Stomach smooth muscle (tissue), 2 donors: ENCODE data around the gene OR52E5.

Experiments
- H3K27ac ChIP-seq: one replicate; pipeline ENCODE4 v1.7.0; 2013; ENCODE audit warnings: mild to moderate bottlenecking, low read length, inconsistent platforms
- H3K27me3 ChIP-seq, 2 donors: one replicate each; pipeline ENCODE4 v1.7.0; 2013; ENCODE audit warnings: low read length in 2 of 2; ENCODE audit not compliant: insufficient read depth in 2 of 2, control insufficient read depth in 1 of 2
- H3K36me3 ChIP-seq, 2 donors: one replicate each; pipeline ENCODE4 v1.7.0; 2013; ENCODE audit warnings: low read length in 2 of 2; ENCODE audit not compliant: control insufficient read depth in 2 of 2, insufficient read depth in 2 of 2
- H3K4me1 ChIP-seq: one replicate; pipeline ENCODE4 v1.7.0; 2013; ENCODE audit warnings: low read length; ENCODE audit not compliant: control insufficient read depth, insufficient read depth
- H3K4me3 ChIP-seq, 2 donors: one replicate each; pipeline ENCODE4 v1.7.0; 2013; ENCODE audit warnings: low read length in 2 of 2
- H3K9ac ChIP-seq, 2 donors: one replicate each; pipeline ENCODE4 v1.7.0; 2013; ENCODE audit warnings: low read length in 2 of 2, mild to moderate bottlenecking in 1 of 2
- H3K9me3 ChIP-seq, 2 donors: one replicate each; pipeline ENCODE4 v1.7.0; 2013; ENCODE audit warnings: low read length in 2 of 2; ENCODE audit not compliant: control insufficient read depth in 2 of 2
- donor health status: healthy.
- donor health status: Pancreatic carcinoma.

Gene OR52E5

DNA sequence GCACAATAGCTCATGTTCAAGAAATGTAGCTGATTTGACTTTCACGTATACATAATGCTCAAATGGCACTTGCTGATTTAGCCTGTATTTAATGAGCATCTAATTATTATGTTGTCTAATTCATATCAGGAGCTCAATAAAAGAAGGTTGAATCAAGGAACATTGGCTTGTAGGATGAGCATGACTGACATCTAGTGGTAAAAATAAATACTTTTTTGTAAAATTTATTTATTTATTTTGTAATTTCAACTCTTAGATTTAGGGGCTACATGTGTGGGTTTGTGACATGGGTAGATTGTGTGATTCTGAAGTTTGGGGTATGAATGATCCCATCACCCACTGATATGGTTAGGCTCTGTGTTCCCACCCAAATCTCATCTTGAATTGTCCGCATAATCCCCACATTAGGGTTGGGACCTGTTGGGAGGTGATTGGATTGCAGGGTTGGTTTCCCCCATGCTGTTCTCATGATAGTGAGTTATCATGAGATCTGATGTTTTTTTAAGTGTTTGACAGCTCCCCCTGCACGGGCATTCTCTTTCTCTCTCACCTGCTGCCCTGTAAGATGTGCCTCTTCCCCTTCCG lies 1.7 kb upstream of the OR52E5 start:
- no peaks in the 10 kb centered on the region for H3K9me3 ChIP-seq

DNA sequence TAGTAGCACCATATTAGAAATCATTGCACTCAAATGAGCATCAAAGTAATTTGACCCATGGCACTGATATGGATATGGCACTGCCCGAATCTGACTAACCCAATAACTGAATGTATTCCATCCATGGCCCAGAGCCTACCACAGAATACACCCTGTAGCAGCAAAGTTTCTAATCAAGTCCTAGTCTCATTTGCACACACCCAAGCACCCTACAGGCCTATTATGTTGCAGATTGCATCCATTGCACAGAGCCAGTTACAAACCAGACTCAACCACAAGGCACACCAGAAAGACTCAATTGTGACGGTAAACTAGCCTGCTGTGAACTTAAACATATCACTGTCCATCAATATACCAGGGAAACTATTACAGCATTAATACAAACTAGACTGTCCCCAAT lies 6.5 kb downstream of the OR52E5 start:
- Histone ChIP-seq H3K9ac (no peak overlapping the region), H3K27me3 (no peaks in the 10 kb centered on the region), H3K4me1 (no peaks in the 10 kb centered on the region), H3K9me3 (peaks cover 0 to 2% of the 10 kb centered on the region in 2 donors), H3K27ac (no peak overlapping the region), H3K4me3 (no peak overlapping the region), H3K36me3 (no peaks in the 10 kb centered on the region)

More for the DNA sequence above, 1.7 kb upstream of the OR52E5 start:
- Histone ChIP-seq H3K27me3 (no peaks in the 10 kb centered on the region), H3K4me3 (no peak overlapping the region), H3K36me3 (no peaks in the 10 kb centered on the region), H3K4me1 (no peaks in the 10 kb centered on the region), H3K27ac (no peak overlapping the region), H3K9ac (no peak overlapping the region)

DNA sequence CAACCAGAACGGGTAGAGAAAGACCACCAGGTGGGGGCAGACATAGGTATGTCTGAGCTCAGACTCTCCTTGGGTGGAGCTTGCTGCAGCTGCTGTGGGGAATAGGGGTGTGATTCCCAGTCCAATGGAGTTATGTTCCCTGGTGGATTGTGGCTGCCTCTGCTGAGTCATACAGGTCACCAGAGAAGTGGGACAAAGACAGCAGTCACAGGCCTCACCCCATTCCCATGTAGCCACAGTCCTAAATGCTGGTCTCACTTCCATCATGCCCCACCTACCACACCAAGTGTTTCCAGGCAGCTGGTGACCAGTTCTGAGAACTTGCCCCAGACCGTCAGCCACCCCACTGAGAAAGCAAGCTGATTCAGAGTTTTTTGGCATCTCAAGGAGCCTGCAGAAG lies 17.5 kb downstream of the OR52E5 start:
- no peak overlapping the region for H3K4me3 ChIP-seq
- no peak overlapping the region for H3K27ac ChIP-seq
- H3K27me3 ChIP-seq = no peaks in the 10 kb centered on the region
- H3K9me3 ChIP-seq = peaks cover 0 to 2% of the 10 kb centered on the region in 2 donors
- no peaks in the 10 kb centered on the region for H3K36me3 ChIP-seq
- no peaks in the 10 kb centered on the region for H3K4me1 ChIP-seq
- H3K9ac ChIP-seq = no peak overlapping the region

DNA sequence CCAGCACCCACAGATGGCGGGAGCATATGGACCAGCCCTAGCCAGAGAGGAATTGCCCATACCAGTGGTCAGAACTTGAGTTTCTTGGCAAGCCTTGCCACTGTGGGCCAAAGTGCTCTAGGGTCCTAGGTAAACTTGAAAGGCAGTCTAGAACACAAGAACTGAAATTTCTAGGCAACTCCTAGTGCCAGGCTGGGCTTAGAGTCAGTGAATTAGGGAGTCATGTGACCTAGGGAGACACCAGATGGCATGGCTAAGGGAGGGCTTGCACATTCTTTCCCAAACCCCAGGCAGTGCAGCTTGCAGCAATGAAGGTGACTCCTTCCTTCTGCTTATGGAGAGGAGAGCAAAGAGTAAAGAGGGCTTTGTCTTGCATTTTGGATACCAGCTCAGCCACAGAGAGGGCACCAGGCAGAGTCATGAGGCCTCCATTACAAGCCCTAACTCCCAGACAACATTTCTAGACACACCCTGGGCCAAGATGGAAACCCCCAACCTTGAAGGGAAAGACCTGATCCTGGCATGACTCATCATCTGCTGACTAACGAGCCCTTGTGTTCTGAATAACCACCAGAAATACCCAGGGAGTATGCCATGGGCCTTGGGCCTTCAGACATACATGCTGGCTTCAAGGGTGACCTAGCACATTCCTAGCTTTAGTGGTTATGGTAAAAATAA lies 29.9 kb downstream of the OR52E5 start:
- no peaks in the 10 kb centered on the region for H3K36me3 ChIP-seq
- H3K4me1 ChIP-seq = no peaks in the 10 kb centered on the region
- peaks cover 2 to 7% of the 10 kb centered on the region in 2 donors for H3K9me3 ChIP-seq
- no peak overlapping the region for H3K27ac ChIP-seq
- H3K27me3 ChIP-seq = no peaks in the 10 kb centered on the region
- H3K4me3 ChIP-seq = no peak overlapping the region
- H3K9ac ChIP-seq = no peak overlapping the region

DNA sequence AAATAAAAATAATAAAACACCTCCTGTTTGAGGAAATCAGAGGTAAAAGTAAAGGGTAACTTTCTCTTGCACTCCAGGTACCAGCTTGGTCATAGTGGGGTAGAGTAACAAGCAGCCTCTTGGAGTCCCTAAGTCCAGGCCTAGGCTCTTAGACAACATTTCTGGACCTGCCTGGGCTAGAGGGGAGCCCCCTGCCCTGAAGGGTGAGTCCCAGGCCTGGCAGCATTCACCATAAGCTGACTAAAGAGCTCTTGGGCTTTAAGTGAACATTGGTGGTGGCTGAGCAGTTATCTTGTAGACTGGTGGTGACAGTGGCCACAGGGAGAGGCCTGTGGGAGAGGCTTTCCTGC lies 30.4 kb downstream of the OR52E5 start:
- H3K27ac ChIP-seq = no peak overlapping the region
- H3K9ac ChIP-seq = no peak overlapping the region
- no peaks in the 10 kb centered on the region for H3K27me3 ChIP-seq
- H3K36me3 ChIP-seq = no peaks in the 10 kb centered on the region
- no peaks in the 10 kb centered on the region for H3K4me1 ChIP-seq
- no peak overlapping the region for H3K4me3 ChIP-seq
- peaks cover 2 to 7% of the 10 kb centered on the region in 2 donors for H3K9me3 ChIP-seq

DNA sequence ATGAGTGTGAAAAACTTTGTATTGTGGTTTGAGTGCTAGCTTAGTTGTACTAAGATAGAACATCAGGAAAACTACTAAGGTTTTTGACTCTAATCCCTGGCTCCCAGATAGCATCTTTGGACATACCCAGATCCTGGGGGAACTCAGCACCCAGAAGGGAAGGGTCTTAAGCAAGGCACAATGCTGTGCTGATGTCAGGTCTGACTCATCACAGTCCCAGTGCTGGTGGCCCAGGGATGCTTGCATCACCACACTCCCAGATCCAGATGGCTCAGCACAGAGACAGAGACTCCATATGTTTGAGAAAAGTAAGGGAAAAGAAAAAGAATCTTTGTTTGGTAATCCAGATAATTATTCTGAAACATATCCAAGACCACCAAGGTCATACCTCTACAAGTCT lies 30.8 kb downstream of the OR52E5 start:
- peaks cover 2 to 7% of the 10 kb centered on the region in 2 donors for H3K9me3 ChIP-seq
- no peaks in the 10 kb centered on the region for H3K27me3 ChIP-seq
- no peaks in the 10 kb centered on the region for H3K4me1 ChIP-seq
- no peak overlapping the region for H3K9ac ChIP-seq
- no peak overlapping the region for H3K27ac ChIP-seq
- no peaks in the 10 kb centered on the region for H3K36me3 ChIP-seq
- no peak overlapping the region for H3K4me3 ChIP-seq

DNA sequence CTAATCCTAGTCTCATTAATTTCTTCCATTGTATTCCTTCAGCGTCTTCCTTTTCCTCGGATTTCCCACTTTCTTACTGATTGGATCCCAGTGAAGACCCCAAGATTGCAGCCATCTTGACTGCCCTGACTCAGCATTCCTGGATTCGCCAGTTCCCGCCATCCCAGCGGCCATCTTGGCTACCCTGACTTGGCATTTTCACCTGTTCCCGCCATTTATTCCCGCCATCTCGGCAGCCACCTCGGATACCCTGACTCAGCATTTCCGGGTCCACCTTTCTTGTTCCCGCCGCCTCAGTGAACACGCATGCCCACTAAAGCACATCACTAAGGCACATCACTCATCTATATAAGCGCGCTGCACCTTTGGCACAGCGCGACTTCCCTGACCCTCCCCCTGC lies 35.3 kb downstream of the OR52E5 start:
- no peak overlapping the region for H3K9ac ChIP-seq
- peaks cover 0 to 13% of the 10 kb centered on the region in 2 donors for H3K9me3 ChIP-seq
- no peaks in the 10 kb centered on the region for H3K36me3 ChIP-seq
- H3K27ac ChIP-seq = no peak overlapping the region
- H3K27me3 ChIP-seq = no peaks in the 10 kb centered on the region
- no peaks in the 10 kb centered on the region for H3K4me1 ChIP-seq
- no peak overlapping the region for H3K4me3 ChIP-seq

DNA sequence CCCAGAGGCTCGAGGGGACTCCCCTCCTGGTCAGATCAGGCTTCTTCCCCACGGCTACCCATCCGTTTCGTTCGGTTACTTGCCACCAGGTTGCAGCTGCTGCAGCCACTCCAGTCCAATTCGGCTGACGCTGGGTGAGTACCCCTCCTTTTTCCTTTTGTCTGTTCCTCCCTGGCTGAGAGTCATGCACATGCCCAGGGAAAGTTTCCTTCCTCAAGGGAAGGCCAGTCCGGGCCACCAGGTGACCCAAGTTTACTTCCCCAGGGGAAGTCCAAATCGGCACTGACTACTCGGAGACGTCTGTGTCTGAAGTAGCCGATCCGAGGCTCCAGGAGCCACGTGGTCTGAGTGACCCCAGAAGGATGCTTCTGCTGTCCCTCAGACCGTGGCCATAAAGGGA lies 35.8 kb downstream of the OR52E5 start:
- Histone ChIP-seq H3K4me1 (no peaks in the 10 kb centered on the region), H3K9ac (no peak overlapping the region), H3K27me3 (no peaks in the 10 kb centered on the region), H3K4me3 (no peak overlapping the region), H3K36me3 (no peaks in the 10 kb centered on the region), H3K9me3 (peaks cover 0 to 13% of the 10 kb centered on the region in 2 donors), H3K27ac (no peak overlapping the region)

DNA sequence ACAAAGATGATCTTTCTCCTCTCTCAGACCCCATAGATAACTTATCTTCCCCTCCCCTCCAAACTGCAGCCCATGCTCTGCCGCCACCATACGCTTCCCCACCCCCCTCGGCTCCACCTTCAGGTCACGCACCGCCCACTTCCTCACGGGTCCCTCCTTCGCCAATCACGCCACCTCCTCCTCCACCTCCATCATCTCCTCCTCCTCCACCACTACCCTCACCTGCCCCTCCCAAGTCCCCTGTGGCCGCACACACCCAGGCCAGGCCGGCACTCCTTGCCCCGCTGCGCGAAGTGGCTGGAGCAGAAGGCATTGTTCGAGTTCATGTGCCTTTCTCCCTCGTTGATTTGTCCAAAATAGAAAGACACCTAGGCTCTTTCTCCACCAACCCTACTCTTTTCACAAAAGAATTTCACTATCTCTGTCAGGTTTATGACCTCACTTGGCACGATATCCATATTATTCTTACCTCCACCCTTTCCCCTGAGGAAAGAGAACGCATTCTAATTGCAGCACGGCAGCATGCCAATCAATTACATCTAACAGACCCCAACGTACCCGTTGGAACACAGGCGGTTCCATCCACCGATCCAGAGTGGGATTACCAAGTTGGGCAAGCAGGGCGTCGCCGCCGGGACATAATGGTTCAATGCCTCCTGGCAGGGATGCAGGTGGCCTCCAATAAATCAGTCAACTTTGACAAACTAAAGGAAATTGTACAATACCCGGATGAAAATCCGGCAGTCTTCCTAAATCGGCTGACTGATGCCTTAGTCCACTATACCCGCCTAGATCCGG lies 36.8 kb downstream of the OR52E5 start:
- H3K9me3 ChIP-seq = peaks cover 0 to 13% of the 10 kb centered on the region in 2 donors
- H3K9ac ChIP-seq = no peak overlapping the region
- H3K36me3 ChIP-seq = no peaks in the 10 kb centered on the region
- no peaks in the 10 kb centered on the region for H3K27me3 ChIP-seq
- H3K4me3 ChIP-seq = no peak overlapping the region
- H3K4me1 ChIP-seq = no peaks in the 10 kb centered on the region
- no peak overlapping the region for H3K27ac ChIP-seq

DNA sequence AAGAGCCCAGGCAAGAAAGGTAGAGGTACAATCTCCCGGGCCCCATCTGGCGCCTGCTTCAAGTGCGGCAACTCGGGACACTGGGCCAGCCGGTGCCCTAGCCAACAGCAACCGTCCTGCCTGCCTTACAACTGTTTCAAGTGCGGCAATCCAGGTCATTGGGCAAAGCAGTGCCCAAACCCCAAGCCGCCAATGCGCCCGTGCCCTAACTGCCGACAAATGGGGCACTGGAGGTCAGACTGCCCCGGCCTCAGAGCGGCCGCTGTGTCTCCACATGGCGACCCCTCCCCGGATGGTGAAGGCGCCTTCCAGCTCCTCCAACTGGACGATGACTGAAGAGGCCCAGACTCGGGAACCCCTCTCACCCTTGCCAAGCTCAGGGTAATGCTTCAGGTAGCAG lies 37.6 kb downstream of the OR52E5 start:
- Histone ChIP-seq H3K4me3 (no peak overlapping the region), H3K27ac (no peak overlapping the region), H3K36me3 (no peaks in the 10 kb centered on the region), H3K27me3 (no peaks in the 10 kb centered on the region), H3K4me1 (no peaks in the 10 kb centered on the region), H3K9ac (no peak overlapping the region), H3K9me3 (peaks cover 0 to 13% of the 10 kb centered on the region in 2 donors)

DNA sequence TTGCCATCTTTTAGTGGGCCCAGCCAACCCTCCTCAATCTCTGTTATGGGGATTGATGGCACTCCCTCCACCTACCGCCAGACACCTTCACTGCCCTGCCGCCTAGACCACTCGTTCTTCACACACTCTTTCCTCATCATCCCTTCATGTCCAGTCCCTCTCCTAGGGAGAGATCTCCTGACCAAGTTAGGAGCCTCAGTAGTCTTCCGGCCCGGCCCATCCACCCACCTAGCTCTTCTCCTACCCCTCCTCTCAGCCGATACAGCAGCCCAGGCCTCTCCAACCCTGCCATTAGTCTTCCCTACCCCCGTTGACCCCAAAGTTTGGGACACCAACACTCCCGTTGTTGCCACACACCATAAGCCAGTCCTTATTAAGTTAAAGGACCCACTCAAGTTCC lies 38.1 kb downstream of the OR52E5 start:
- Histone ChIP-seq H3K27me3 (no peaks in the 10 kb centered on the region), H3K4me3 (no peak overlapping the region)

More for the DNA sequence above, 38.1 kb downstream of the OR52E5 start:
- no peaks in the 10 kb centered on the region for H3K36me3 ChIP-seq
- H3K4me1 ChIP-seq = no peaks in the 10 kb centered on the region
- peaks cover 0 to 13% of the 10 kb centered on the region in 2 donors for H3K9me3 ChIP-seq
- no peak overlapping the region for H3K27ac ChIP-seq
- no peak overlapping the region for H3K9ac ChIP-seq
